Uterus (tissue), 2 donors: ENCODE measurements around the gene SNRNP25.
"Not testable (repeated sequence)": the region's sequence is repeated elsewhere in the genome, so short reads cannot be mapped to it uniquely, and the experiment has no call there.

Source experiments
- CTCF ChIP-seq, 4 experiments: fragments of 200-600 bp in 2 of 4; fragments of 450-650 bp in 2 of 4; sonication (generic) in 2 of 4; IDR thresholded peaks; one replicate each; pipeline ENCODE4 v1.5.1; 2016 to 2019; ENCODE audit warnings: antibody characterized with exemption in 4 of 4, mild to moderate bottlenecking in 2 of 4, moderate library complexity in 1 of 4
- POLR2A ChIP-seq, 2 donors: fragments of 450-650 bp; IDR thresholded peaks; one replicate each; pipeline ENCODE4 v1.6.1; 2016; ENCODE audit warnings: antibody characterized with exemption in 2 of 2, mild to moderate bottlenecking in 1 of 2, moderate library complexity in 1 of 2

- not testable (repeated sequence) for TF ChIP-seq POLR2A (IDR thresholded peaks at IDR 0.05)
- TF ChIP-seq CTCF (IDR thresholded peaks at IDR 0.05): peak in 1 of 4 experiments; percentile 34
Observed at GRCh38 chr16:10772-11171, 42.9 kb upstream of the SNRNP25 start.
